HG03097 (cell line): ENCODE data around the gene ANKS1B.
A peak's percentile ranks its signal among the peaks of the same experiment; 100 is the strongest.
"Not testable (repeated sequence)": the region's sequence is repeated elsewhere in the genome, so short reads cannot be mapped to it uniquely, and the experiment has no call there.

Experiments used
- ATAC-seq: cut with Tn5 transposase; IDR thresholded peaks from one replicate; pipeline ENCODE4 v1.9.1; 2021; ENCODE audit not compliant: unreplicated experiment, low FRiP score

ANKS1B gene

DNA sequence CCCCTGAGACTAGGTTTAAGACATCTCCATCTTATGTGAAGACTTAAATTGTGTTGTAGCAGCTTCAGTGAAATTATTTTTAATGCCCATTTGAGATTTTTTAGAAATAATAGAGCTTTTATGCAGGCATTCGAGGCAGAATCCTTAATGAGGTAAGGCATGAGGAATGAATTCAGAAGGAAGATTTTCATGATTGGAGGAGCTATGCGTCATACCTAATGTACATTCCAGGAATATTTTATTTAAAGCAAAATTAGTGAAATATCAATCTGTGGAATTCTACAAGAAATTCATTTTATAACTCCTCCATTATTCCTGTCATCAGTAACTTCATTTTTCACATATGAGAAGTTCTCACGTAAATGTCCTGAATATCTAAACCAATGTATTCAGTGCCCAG lies 373.1 kb downstream of the ANKS1B start:
- ATAC-seq: no peak

GRCh38 chr12:99611117-99611516 lies 373.6 kb downstream of the ANKS1B start:
- no peak for ATAC-seq

DNA sequence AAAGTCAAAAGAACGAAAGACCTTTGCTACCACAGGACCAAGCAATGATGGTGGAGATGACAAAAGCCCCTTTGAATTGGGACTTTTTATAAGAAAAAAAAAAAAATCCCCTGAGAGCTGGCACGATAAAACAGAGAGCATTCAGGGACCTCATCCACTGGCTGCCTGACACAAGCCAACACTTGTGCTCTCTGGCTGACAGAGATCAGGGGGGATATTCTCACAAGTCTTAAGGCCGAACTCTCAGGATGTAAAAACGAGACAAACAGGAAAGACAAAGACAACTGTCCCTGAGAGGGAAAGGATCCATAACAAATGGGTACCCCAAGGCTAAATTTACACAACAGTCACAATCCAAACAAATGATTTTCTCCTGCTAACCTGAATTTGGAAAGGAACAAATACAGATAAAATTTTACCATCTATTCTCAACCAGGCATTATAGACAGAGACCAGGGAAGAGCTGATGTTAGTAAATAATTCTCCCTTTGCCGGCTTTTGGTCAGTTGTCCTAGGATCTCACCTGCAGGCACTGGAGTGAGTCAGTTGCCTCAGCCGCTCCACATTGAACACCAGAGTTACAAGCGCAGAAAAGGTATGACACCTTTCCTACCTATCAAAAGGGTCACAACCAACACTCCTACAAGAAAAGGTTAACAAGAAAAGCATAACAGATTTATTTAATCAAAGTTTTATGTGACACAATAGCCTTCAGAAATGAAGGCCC lies 375.1 kb downstream of the ANKS1B start:
- ATAC-seq: no peak

DNA sequence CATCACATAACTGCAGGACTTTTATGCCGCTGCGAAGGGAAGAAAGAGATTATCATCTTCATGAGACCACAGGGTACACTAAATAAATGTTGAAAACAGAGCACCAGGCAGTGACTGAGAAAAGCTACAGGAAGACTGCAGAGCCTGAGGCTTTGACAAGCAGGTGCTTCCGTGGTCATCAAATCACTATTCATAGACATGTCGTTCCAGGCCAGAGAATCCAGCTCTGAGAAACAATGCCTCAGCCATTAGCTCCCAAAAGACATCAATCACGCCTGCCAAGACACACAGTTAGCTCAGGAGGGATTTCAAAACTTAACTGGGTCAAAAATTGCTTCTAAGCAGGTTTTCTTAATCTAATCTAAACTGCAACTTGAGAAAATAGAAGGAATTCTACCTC lies 384.3 kb downstream of the ANKS1B start:
- peak; percentile 98 for ATAC-seq

GRCh38 chr12:99598785-99599184 lies 386.0 kb downstream of the ANKS1B start:
- no peak for ATAC-seq

DNA sequence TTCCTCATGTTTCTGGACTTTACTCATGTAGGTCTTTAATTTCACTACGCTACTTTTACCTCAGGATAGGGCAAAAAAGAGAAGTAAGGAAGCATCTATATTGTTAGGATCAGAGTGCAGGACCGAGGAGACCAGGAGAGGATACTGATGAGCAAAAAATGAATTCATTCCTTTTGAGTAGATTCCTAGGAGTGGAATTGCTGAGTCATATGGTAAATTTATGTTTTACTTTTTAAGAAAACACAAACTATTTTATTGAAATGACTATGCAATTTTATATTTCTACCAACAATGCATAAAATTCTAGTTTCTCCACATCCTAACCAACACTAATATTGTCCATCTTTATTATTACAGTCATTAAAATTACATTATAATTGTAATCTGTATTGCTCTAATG lies 388.0 kb downstream of the ANKS1B start:
- ATAC-seq: no peak

DNA sequence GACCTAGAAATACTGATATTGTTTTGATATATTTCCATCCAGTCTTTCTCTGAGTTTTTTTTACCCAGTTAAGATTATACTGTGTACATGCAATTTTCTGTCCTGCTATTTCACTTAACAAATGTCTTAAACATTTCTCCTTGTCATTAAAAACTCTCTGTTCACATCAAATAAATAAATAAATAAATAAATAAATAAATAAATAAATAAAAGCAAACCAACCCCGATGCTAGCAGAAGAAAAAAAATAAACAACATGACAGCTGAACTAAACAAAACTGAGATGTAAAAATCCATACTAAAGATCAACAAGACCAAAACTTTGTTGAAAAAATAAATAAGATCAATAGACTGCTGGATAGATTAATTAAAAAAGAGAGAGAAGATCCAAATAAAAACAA lies 407.6 kb downstream of the ANKS1B start:
- not testable (repeated sequence) for ATAC-seq

- ATAC-seq: no peak
Observed at GRCh38 chr12:99573980-99574379, 410.8 kb downstream of the ANKS1B start.

GRCh38 chr12:99567072-99567471 lies 417.7 kb downstream of the ANKS1B start:
- ATAC-seq: no peak

DNA sequence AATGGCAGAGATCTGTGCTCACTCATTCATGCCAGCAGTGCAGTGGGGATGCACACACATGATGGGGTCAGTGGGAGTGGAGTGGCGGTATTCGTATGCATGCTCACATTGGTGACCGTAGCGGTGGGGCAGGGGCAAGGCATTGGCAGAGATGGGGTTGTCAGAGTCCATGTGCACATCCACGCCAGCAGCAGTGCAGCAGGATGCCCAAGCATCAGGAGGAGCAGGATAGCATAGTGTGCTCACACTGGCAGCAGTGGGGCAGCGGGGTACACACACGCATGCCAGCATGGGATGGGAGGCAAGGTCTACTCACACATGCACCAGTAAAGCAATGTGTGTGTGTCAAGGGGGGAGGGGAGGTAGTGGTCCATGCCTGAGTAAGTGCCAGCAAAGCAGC lies 426.6 kb downstream of the ANKS1B start:
- no peak for ATAC-seq

GRCh38 chr12:99553461-99553860 lies 431.3 kb downstream of the ANKS1B start:
- no peak for ATAC-seq

DNA sequence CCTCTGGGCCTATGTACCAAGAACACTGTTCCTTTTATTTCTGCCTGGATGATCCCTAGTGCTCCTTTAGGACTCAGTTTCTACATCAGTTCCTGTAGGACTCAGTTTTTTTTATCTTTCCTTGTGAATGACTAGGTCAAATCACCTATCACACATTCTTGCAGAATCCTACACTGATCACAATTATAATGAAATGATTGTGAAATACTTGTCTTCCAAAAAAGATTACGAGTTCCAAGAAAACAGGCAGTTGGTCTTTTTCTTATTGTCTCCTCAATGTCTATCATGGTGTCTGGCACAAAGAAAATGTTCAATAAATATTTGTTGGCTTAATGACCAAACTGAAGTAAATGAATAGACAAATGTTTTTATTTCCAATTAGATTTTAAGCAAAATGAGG lies 432.7 kb downstream of the ANKS1B start:
- ATAC-seq: no peak

DNA sequence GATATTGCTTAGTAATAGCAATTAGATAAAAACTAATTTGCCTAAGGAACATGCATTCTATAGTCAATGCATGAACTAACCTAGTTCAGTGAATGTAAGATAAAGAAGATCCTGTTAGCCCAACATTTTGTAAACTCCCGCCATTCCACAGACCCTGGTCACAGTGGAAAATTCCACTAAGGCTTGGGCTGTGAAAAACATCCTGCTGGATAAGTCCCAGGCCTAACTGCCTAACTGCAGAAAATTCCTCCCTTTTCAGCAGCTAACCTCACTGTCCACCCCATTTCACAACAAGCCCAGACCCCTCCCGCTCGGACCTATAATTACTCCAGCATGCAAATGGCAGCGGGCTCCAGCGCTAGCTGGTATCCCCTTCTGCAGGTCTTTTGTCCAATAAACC lies 435.1 kb downstream of the ANKS1B start:
- no peak for ATAC-seq

GRCh38 chr12:99549196-99549595 lies 435.5 kb downstream of the ANKS1B start:
- ATAC-seq: no peak

DNA sequence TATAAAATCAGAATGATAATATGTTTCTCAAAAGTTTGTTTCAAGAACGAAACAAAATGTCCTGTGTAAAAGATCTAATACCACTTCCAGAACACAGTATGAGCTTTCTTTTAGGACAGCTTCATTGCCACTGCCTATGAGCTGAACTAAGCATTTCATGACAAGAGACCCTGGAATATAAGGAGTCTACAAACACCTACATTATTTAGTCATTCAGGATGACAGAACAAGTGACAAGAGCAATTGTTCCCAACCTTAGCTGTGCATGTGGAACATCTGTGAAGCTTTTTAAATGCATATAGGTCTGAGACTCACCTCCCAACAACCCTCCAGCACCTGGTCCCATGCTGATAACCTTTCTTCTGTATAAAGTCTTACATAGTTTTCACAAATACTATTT lies 440.3 kb downstream of the ANKS1B start:
- no peak for ATAC-seq

DNA sequence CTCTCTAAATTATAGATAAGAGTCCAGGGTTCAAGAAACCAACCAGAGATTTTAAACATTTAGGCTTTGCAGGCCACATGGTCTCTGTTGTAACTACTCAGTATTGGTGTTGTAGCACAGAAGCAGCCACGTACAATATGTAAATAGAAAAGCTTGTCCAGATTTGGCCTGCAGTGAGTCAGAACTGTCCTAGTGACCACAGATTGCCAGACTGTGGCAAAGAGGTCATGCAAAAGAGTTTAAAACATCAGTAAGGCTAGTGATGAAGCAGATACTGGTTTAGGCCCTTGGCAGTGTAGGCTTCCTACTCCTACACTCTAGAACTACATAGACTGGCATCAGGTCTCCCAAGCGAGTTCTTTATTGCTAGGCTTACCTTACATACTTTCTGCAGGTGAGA lies 454.8 kb downstream of the ANKS1B start:
- peak; percentile 88 for ATAC-seq

DNA sequence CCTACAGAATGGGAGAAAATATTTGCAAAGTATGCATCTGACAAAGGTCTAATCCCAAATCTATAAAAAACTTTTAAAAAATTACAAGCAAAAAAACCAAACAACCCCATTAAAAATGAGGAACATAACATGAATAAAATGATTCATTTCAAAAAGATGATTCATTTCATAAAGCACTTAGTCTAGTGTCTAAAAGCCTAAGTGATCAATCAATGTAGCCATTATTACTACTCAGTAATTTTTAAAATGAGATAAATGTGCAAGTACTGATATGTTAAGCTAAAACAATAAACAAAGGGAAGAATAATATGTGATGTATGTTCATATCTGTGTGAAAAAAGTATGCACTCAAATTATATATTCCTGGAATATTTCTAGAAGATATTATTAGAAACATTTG lies 456.3 kb downstream of the ANKS1B start:
- ATAC-seq: no peak

DNA sequence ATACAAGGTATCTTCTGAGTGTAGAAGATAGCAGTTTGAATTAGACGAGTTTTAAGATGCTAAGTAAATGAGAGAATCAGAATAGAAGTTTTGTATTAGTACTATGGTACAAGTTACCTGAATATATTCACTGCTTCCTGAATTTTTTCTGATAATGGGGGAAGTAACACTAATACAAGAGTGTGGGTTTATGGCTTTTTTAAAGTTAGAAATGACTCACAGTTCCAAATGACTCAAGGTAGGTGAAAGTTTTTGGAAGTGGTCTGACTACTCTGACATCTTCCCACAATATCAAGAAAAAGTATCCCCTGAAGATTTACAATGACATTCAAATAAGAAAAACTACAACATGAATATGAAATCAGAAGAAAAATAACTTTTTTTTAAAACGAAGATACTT lies 460.9 kb downstream of the ANKS1B start:
- ATAC-seq: no peak

DNA sequence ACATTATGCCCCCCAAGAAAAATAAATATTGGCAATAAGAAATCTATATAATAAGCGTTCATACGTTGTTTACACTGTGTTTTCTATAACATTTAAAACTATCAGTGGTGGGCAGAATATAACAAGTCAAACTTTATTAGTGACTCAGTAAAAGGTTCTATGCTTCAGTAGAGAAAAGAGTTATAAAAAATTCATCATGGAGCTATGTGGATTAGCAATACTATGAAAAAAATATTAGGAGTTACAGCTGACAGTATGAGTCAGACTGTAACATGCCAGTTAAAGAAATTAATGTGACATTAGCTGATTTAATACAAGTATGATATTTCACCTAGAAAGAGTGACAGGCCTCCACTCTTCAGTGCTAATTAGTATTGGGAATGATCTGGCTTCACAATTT lies 462.3 kb downstream of the ANKS1B start:
- ATAC-seq: no peak

DNA sequence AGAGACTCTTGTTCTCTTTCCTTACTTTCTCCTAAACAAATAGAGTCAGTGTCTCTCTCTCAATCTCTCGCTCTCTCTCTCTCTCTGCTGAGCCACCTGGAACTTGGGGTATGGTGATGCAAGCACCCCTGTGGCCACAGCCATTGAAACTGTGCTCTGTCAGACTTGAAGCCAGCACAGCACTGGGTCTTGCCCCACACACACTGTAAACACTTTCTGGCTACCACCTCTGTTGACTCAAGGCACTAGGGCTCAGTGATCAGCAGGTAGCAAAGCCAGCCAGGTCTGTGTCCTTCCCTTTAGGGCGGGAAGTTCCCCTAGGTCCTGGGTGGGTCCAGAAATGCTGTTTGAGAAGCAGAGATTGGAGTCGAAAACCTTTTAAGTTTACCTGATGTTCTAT lies 463.1 kb downstream of the ANKS1B start:
- ATAC-seq: no peak

GRCh38 chr12:99513066-99513465 lies 471.7 kb downstream of the ANKS1B start:
- no peak for ATAC-seq

DNA sequence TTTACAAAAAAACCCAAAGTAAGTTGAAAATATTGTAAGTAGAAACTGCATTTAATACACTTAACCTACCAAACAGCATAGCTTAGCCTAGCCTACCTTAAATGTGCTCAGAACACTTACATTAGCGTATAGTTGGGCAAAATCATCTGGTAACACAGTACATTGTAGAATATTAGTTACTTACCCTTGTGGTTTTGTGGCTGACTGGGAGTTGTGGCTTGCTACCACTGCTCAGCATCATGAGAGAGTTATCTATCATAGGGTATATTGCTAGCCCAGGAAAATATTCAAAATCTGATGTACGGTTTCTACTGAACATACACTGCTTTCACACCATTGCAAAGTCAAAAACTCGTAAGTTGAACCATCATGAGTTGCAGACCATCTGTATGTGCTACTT lies 478.9 kb downstream of the ANKS1B start:
- ATAC-seq: no peak

GRCh38 chr12:99498756-99499155 lies 486.0 kb downstream of the ANKS1B start:
- ATAC-seq: no peak
